A549 (cell line): ENCODE results near the gene CBLN4. TPM values are rescaled to one million over a fixed set of nuclear protein-coding genes. Genes with fewer than 3 reads are reported as not detected.
A peak's percentile ranks its signal among the peaks of the same experiment; 100 is the strongest.

ENCODE experiments used
- ATAC-seq, 2 experiments: fragments of 200-7000 bp in 1 of 2; fragments of >200 bp in 1 of 2; cut with Nextera tagmentation in 1 of 2; cut with Tn5 transposase in 1 of 2; 3 replicates each; pipeline versions ENCODE4 v1.8.0 to v1.9.1; 2018 to 2020; ENCODE audit warnings: mild to moderate bottlenecking in 1 of 2, moderate library complexity in 1 of 2
- CTCF ChIA-PET: fragments of 300-600 bp; sonication (Branson Sonifier 250); formaldehyde crosslinking; extraction: SDS; loops from one replicate; lab custom pipeline; 2021; ENCODE audit warnings: antibody characterized with exemption, inconsistent platforms; lab: Yijun Ruan, JAX
- POLR2A ChIA-PET: fragments of 350-600 bp; formaldehyde crosslinking; extraction: SDS; loops from one replicate; lab custom pipeline; 2021; ENCODE audit warnings: antibody characterized with exemption, inconsistent platforms; lab: Yijun Ruan, JAX
- DNase-seq, 2 experiments: peaks; one replicate each; pipeline versions ENCODE4 v3.0.0 to v3.0.0-alpha.2; 2011 to 2016; ENCODE audit warnings: low read depth in 1 of 2, low spot score in 1 of 2
- FAIRE-seq: peaks from 2 replicates; lab custom pipeline; 2011; peaks lifted over from hg19 to GRCh38; lab: Jason Lieb, UNC
- H3K27ac ChIP-seq, 2 experiments: fragments of >200 bp; sonication (Bioruptor Twin); formaldehyde crosslinking; 3 replicates each; pipeline ENCODE4 v1.5.1; 2016 to 2017
- H3K4me1 ChIP-seq: fragments of >200 bp; sonication (Bioruptor Twin); formaldehyde crosslinking; 3 replicates; pipeline ENCODE4 v1.6.1; 2016
- H3K4me2 ChIP-seq: fragments of >200 bp; sonication (Bioruptor Twin); formaldehyde crosslinking; 3 replicates; pipeline ENCODE4 v1.6.1; 2016
- H3K4me3 ChIP-seq: fragments of >200 bp; sonication (Bioruptor Twin); formaldehyde crosslinking; 3 replicates; pipeline ENCODE4 v1.5.1; 2016
- H3K9me3 ChIP-seq: fragments of >200 bp; sonication (Bioruptor Twin); formaldehyde crosslinking; 3 replicates; pipeline ENCODE4 v1.6.1; 2016
- CBX2 ChIP-seq: fragments of 200-600 bp; sonication (generic); IDR thresholded peaks from 2 replicates; pipeline ENCODE4 v1.6.1; 2016; ENCODE audit warnings: low read depth, mild to moderate bottlenecking, borderline replicate concordance
- CEBPB ChIP-seq, 2 experiments: fragments of >200 bp in 1 of 2; sonication (Bioruptor Twin) in 1 of 2; formaldehyde crosslinking in 1 of 2; IDR thresholded peaks; 2 replicates each; pipeline ENCODE4 v1.6.1; 2012 to 2016
- CHD2 ChIP-seq: fragments of 150-350 bp; IDR thresholded peaks from 2 replicates; pipeline ENCODE4 v1.6.1; 2014; ENCODE audit warnings: low read length; ENCODE audit not compliant: partially characterized antibody
- EHMT2 ChIP-seq: fragments of 200-600 bp; sonication (generic); IDR thresholded peaks from 2 replicates; pipeline ENCODE4 v1.6.1; 2016; ENCODE audit warnings: antibody characterized with exemption, low read depth, mild to moderate bottlenecking, moderate library complexity
- ESRRA ChIP-seq: fragments of 150-350 bp; IDR thresholded peaks from 2 replicates; pipeline ENCODE4 v1.6.1; 2014; ENCODE audit warnings: mild to moderate bottlenecking, low read length, borderline replicate concordance
- GATA3 ChIP-seq: IDR thresholded peaks from 2 replicates; pipeline ENCODE4 v1.6.1; 2012; ENCODE audit warnings: borderline replicate concordance
- HDAC2 ChIP-seq: fragments of 200-600 bp; sonication (generic); IDR thresholded peaks from 2 replicates; pipeline ENCODE4 v1.6.1; 2016
- HEYL ChIP-seq: fragments of 250-450 bp; sonication (Bioruptor Pico); IDR thresholded peaks from 2 replicates; pipeline ENCODE4 v1.8.0; 2021; ENCODE audit warnings: mild to moderate bottlenecking, moderate library complexity
- NFE2L2 ChIP-seq: fragments of 150-350 bp; conservative IDR thresholded peaks from 2 replicates; pipeline ENCODE4 v1.6.1; 2014; ENCODE audit warnings: low read length
- NPAS2 ChIP-seq: fragments of 250-450 bp; sonication (Bioruptor Pico); IDR thresholded peaks from 2 replicates; pipeline ENCODE4 v1.8.0; 2022; ENCODE audit warnings: mild to moderate bottlenecking, moderate library complexity, borderline replicate concordance
- PBX3 ChIP-seq: IDR thresholded peaks from 2 replicates; pipeline ENCODE4 v1.6.1; 2012
- PHF8 ChIP-seq: fragments of 200-600 bp; sonication (generic); IDR thresholded peaks from 2 replicates; pipeline ENCODE4 v1.6.1; 2016; ENCODE audit warnings: low read depth, mild to moderate bottlenecking, antibody characterized with exemption, moderate library complexity, borderline replicate concordance
- POLR2AphosphoS2 ChIP-seq: conservative IDR thresholded peaks from 2 replicates; pipeline ENCODE4 v1.6.1; 2012; ENCODE audit warnings: low read length, improper control_type of control experiment, inconsistent platforms
- RAD21 ChIP-seq, 2 experiments: fragments of >200 bp in 1 of 2; sonication (Bioruptor Twin) in 1 of 2; formaldehyde crosslinking in 1 of 2; IDR thresholded peaks in 1 of 2; conservative IDR thresholded peaks in 1 of 2; 2 replicates in 1 of 2; 3 replicates in 1 of 2; pipeline ENCODE4 v1.6.1; 2012 to 2018; ENCODE audit warnings: inconsistent platforms in 1 of 2
- RFX5 ChIP-seq: fragments of 450-650 bp; IDR thresholded peaks from 2 replicates; pipeline ENCODE4 v1.7.1; 2014; ENCODE audit warnings: antibody characterized with exemption, mild to moderate bottlenecking, moderate library complexity
- RNF2 ChIP-seq: fragments of 200-600 bp; sonication (generic); IDR thresholded peaks from 2 replicates; pipeline ENCODE4 v1.6.1; 2016; ENCODE audit warnings: low read depth, mild to moderate bottlenecking, antibody characterized with exemption, moderate library complexity, borderline replicate concordance
- SMC3 ChIP-seq: fragments of >200 bp; sonication (Bioruptor Twin); formaldehyde crosslinking; IDR thresholded peaks from 3 replicates; pipeline ENCODE4 v1.6.1; 2018; ENCODE audit warnings: inconsistent platforms
- SREBF2 ChIP-seq: fragments of 450-650 bp; IDR thresholded peaks from 2 replicates; pipeline ENCODE4 v1.6.1; 2014; ENCODE audit warnings: mild to moderate bottlenecking, moderate library complexity
- USF2 ChIP-seq: fragments of 450-650 bp; IDR thresholded peaks from 2 replicates; pipeline ENCODE4 v1.6.1; 2014; ENCODE audit warnings: antibody characterized with exemption
- WGBS: methylation state at CpG from one replicate; pipeline ENCODE4 v1.1.6; 2017; ENCODE audit errors: missing lambda C conversion rate; 5-methylcytosine and 5-hydroxymethylcytosine counted together
- polyA minus RNA-seq: library from RNA; depleted of rRNA, polyadenylated mRNA; stranded (reverse); fragments of >200 nt; gene quantifications from 2 replicates; pipeline ENCODE4 v1.2.3, GENCODE V29; 2011; rRNA and poly(A)+ RNA removed
- polyA plus RNA-seq, 4 experiments: library from polyadenylated mRNA; depleted of rRNA in 3 of 4; stranded (reverse); fragments of >200 nt; fragmentation: RNase III in 1 of 4; extraction: RNeasy Plus Mini Kit Qiagen cat#74134 plus additional on column Dnase treatment in 1 of 4; gene quantifications; 2 replicates in 3 of 4; 3 replicates in 1 of 4; pipeline ENCODE4 v1.2.3, GENCODE V29; 2011 to 2017
- TF ChIP-seq, protein P1 (sequence below): fragments of >200 bp; sonication (Bioruptor Twin); formaldehyde crosslinking; IDR thresholded peaks from 2 replicates; pipeline ENCODE4 v1.6.1; 2016

CBLN4 gene
- polyA plus RNA-seq (2011; rRNA removed) (not detected in 2 replicates), polyA plus RNA-seq (2017; fragmentation: RNase III; extraction: RNeasy Plus Mini Kit Qiagen cat#74134 plus additional on column Dnase treatment) (not detected in 3 replicates), polyA minus RNA-seq (not detected in 2 replicates)
- not detected in 2 replicates for polyA plus RNA-seq (2012; cell fraction: cytosol; rRNA removed)
- polyA plus RNA-seq (2012; cell fraction: nucleus; rRNA removed): not detected in 2 replicates

GRCh38 chr20:56005389-56005715 is at the start of gene CBLN4:
Gene CBLN4 (minus strand): TSS chr20:56005519. CDS start chr20:56004171, 1,348 bp downstream.
- H3K4me1 ChIP-seq: no peaks in the 10 kb centered on the region
- TF ChIP-seq HDAC2: no peak
- TF ChIP-seq NPAS2 (CRISPR knock-in tag): no peak
- no peak for TF ChIP-seq USF2
- TF ChIP-seq CBX2: no peak
- no peak for TF ChIP-seq RAD21 (conservative IDR thresholded peaks at IDR 0.05 in 1 of 2, IDR thresholded peaks at IDR 0.05 in 1 of 2)
- no peak for TF ChIP-seq POLR2AphosphoS2
- TF ChIP-seq, protein P1, sequence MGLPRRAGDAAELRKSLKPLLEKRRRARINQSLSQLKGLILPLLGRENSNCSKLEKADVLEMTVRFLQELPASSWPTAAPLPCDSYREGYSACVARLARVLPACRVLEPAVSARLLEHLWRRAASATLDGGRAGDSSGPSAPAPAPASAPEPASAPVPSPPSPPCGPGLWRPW: no peak
- TF ChIP-seq RFX5: no peak
- no peak for TF ChIP-seq CHD2
- no peak for TF ChIP-seq PHF8
- TF ChIP-seq HEYL (CRISPR knock-in tag): no peak
- TF ChIP-seq PBX3: no peak
- TF ChIP-seq ESRRA: no peak
- TF ChIP-seq SREBF2: no peak
- TF ChIP-seq, all 56 proteins: peak for 0
- H3K4me3 ChIP-seq: no peak within 1 kb of the TSS
- ChIA-PET CTCF (interaction anchor here (0.5 kb wide), 1 partner anchor 432 kb away, joined by 3 read pairs; no protein-coding TSS in a partner anchor), POLR2A (no interaction called here)
- 80% methylated on average over 9 of the region's 29 CpGs for WGBS
- H3K27ac ChIP-seq: no peak within 1 kb of the TSS
- FAIRE-seq (no peak), DNase-seq (no peak), ATAC-seq (no peak)
- H3K9me3 ChIP-seq: no peaks in the 10 kb centered on the region; the same call in 2 of the 3 replicates
- no peak within 1 kb of the TSS for H3K4me2 ChIP-seq

- H3K27ac ChIP-seq: no peak overlapping the region
- TF ChIP-seq GATA3: no peak
- no peak for TF ChIP-seq RNF2
- TF ChIP-seq, all 56 proteins: peak for 0
- CTCF ChIA-PET: no interaction called here
- no peaks in the 10 kb centered on the region for H3K4me1 ChIP-seq
- ATAC-seq: no peak
- H3K9me3 ChIP-seq: peaks cover 3% of the 10 kb centered on the region; the same call in 1 of the 3 replicates
- DNase-seq: no peak
- WGBS: 20% methylated on average over 6 of the region's 6 CpGs
- no peak overlapping the region for H3K4me2 ChIP-seq
- FAIRE-seq: no peak
- H3K4me3 ChIP-seq: no peak overlapping the region
- POLR2A ChIA-PET: no interaction called here
These were observed 37.9 kb upstream of the CBLN4 start for GRCh38 chr20:56043227-56043626.

DNA sequence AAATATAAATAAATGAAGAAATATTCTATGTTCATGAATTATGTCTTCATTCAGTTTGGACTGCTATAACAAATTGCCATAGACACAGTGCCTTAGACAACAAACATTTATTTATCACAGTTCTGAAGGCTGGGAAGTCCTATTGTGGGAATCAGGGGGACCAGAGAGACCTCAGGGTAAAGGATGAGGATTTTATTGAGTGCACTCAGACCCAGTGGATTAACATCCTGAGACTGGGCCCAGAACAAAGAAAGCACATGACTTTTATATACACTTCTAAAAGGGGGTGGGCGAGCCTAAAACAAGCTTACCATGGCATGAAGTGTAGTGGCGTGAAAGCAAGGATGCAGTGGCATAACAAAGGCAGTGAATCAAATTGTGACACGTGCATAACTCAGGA is 26.9 kb upstream of the CBLN4 start:
- Histone ChIP-seq H3K4me3 (no peak overlapping the region), H3K27ac (no peak overlapping the region), H3K4me2 (no peak overlapping the region), H3K9me3 (peaks cover 12% of the 10 kb centered on the region; the same call in 1 of the 3 replicates), H3K4me1 (no peaks in the 10 kb centered on the region)
- 0% methylated on average over 3 of the region's 3 CpGs for WGBS
- no peak for ATAC-seq
- no peak for TF ChIP-seq SMC3
- no peak for TF ChIP-seq EHMT2
- TF ChIP-seq CEBPB (IDR thresholded peaks at IDR 0.05): no peak
- no peak for TF ChIP-seq PHF8
- TF ChIP-seq CBX2: no peak
- no peak for TF ChIP-seq NFE2L2
- FAIRE-seq: no peak
- ChIA-PET POLR2A (no interaction called here), CTCF (no interaction called here)
- peak in 1 of 2 experiments; percentile 42 for DNase-seq
